SU-DHL-6 (cell line): ENCODE results near the gene NPHP4.

Source experiments
- H2AFZ ChIP-seq: fragments of 200-600 bp; sonication (generic); 2 replicates; pipeline ENCODE4 v1.6.1; 2014; ENCODE audit warnings: low read depth, mild to moderate bottlenecking, moderate library complexity, mixed read lengths, antibody characterized with exemption, low read length; ENCODE audit not compliant: severe bottlenecking
- H3F3A ChIP-seq: fragments of 200-600 bp; shearing (Covaris generic); 2 replicates; pipeline ENCODE4 v1.6.0; 2016; ENCODE audit warnings: antibody characterized with exemption, mild to moderate bottlenecking; ENCODE audit not compliant: insufficient read depth
- H3K27ac ChIP-seq: fragments of 200-600 bp; sonication (generic); 2 replicates; pipeline ENCODE4 v1.5.1; 2016; ENCODE audit warnings: low read depth, mild to moderate bottlenecking, low read length, moderate library complexity, mixed read lengths
- H3K27me3 ChIP-seq: fragments of 200-600 bp; sonication (generic), shearing (Covaris generic); 2 replicates; pipeline ENCODE4 v1.6.0; 2014; ENCODE audit warnings: mild to moderate bottlenecking, low read length
- H3K36me3 ChIP-seq: fragments of 200-600 bp; sonication (generic); 2 replicates; pipeline ENCODE4 v1.6.1; 2014; ENCODE audit warnings: mild to moderate bottlenecking, low read length, mixed read lengths
- H3K4me2 ChIP-seq: fragments of 300-600, 200-600 bp; shearing (Covaris generic), sonication (generic); 2 replicates; pipeline ENCODE4 v1.6.0; 2014; ENCODE audit warnings: low read length, low read depth, mild to moderate bottlenecking; ENCODE audit not compliant: poor library complexity, severe bottlenecking
- H3K4me3 ChIP-seq: fragments of 200-600 bp; sonication (generic); 2 replicates; pipeline ENCODE4 v1.5.1; 2014; ENCODE audit warnings: antibody characterized with exemption, low read length, mild to moderate bottlenecking, mixed read lengths; ENCODE audit not compliant: insufficient read depth, poor library complexity, severe bottlenecking
- H3K79me2 ChIP-seq: fragments of 200-600 bp; sonication (generic); 2 replicates; pipeline ENCODE4 v1.6.1; 2014; ENCODE audit warnings: mild to moderate bottlenecking, low read length, moderate library complexity; ENCODE audit not compliant: insufficient read depth
- H3K9ac ChIP-seq: fragments of 200-600 bp; sonication (generic); 2 replicates; pipeline ENCODE4 v1.7.0; 2014; ENCODE audit warnings: mild to moderate bottlenecking, low read length
- H3K9me2 ChIP-seq: fragments of 200-600 bp; sonication (generic); replicated peaks from 2 replicates; pipeline ENCODE4 v1.6.1; 2014; ENCODE audit warnings: low read length; ENCODE audit not compliant: insufficient read depth
- H3K9me3 ChIP-seq: fragments of 200-600 bp; sonication (generic); 2 replicates; pipeline ENCODE4 v1.6.1; 2014; ENCODE audit warnings: low read length, mixed read lengths; ENCODE audit not compliant: insufficient read depth
- H4K20me1 ChIP-seq: fragments of 200-600 bp; sonication (generic); 2 replicates; pipeline ENCODE4 v1.6.1; 2014; ENCODE audit warnings: low read depth, mild to moderate bottlenecking, antibody characterized with exemption, low read length, moderate library complexity, mixed read lengths
- EZH2phosphoT487 ChIP-seq: fragments of 200-600 bp; sonication (generic), shearing (Covaris generic); conservative IDR thresholded peaks from 2 replicates; pipeline ENCODE4 v1.6.1; 2018; ENCODE audit warnings: mild to moderate bottlenecking, antibody characterized with exemption, low read length, moderate library complexity, mixed read lengths
- TF ChIP-seq, protein P1 (sequence below): fragments of 200-600 bp; sonication (generic); IDR thresholded peaks from one replicate; pipeline ENCODE4 v1.5.1; 2017; ENCODE audit warnings: antibody characterized with exemption, mild to moderate bottlenecking, low read length, moderate library complexity; ENCODE audit not compliant: insufficient read depth, poor library complexity, severe bottlenecking

NPHP4 gene

DNA sequence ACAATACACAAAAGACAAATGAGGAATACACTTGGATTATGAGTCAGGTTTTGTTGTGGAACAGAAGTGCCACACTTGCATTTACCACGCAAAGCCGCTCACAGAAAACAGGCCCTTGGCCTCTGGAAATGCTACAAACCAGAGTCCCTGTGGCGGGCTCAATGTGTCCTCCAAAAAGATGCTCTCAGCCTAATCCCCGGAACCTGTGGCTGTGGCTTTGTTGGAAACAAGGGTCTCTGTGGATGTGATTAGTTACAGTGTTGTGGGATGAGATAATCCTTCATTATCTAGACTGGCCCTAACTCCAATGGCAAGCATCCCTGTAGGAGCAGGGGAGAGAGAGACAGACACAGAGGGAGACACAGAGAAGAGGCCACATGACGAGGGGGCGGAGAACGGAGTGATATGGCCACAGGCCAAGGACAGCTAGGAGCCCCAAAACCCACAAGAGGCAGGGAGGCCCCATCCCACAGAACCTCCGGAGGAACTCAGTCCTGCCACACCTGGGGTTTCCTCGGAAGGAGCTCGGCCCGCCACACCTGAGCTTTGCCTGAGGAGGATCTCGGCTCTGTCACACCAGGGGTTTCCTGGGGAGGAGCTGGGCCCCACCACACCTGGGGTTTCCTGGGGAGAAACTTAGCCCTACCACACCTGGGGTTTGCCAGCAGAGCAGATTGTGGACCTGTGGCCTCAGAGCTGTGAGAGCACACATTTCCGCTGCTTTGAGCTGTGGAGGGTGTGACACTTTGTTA, 55.4 kb downstream of the NPHP4 start:
- no peaks in the 10 kb centered on the region for H4K20me1 ChIP-seq
- H3K9me2 ChIP-seq: no peaks in the 10 kb centered on the region
- H3K27me3 ChIP-seq: no peaks in the 10 kb centered on the region
- no peak overlapping the region for H3K4me2 ChIP-seq
- no peaks in the 10 kb centered on the region for H3K79me2 ChIP-seq
- H3K4me3 ChIP-seq: no peak overlapping the region
- H3F3A ChIP-seq: no peaks in the 10 kb centered on the region
- TF ChIP-seq, protein P1, sequence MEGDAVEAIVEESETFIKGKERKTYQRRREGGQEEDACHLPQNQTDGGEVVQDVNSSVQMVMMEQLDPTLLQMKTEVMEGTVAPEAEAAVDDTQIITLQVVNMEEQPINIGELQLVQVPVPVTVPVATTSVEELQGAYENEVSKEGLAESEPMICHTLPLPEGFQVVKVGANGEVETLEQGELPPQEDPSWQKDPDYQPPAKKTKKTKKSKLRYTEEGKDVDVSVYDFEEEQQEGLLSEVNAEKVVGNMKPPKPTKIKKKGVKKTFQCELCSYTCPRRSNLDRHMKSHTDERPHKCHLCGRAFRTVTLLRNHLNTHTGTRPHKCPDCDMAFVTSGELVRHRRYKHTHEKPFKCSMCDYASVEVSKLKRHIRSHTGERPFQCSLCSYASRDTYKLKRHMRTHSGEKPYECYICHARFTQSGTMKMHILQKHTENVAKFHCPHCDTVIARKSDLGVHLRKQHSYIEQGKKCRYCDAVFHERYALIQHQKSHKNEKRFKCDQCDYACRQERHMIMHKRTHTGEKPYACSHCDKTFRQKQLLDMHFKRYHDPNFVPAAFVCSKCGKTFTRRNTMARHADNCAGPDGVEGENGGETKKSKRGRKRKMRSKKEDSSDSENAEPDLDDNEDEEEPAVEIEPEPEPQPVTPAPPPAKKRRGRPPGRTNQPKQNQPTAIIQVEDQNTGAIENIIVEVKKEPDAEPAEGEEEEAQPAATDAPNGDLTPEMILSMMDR: no peak
- TF ChIP-seq EZH2phosphoT487: no peak
- H3K9me3 ChIP-seq: no peaks in the 10 kb centered on the region
- no peak overlapping the region for H3K9ac ChIP-seq
- no peaks in the 10 kb centered on the region for H3K36me3 ChIP-seq
- H2AFZ ChIP-seq: no peak overlapping the region
- no peak overlapping the region for H3K27ac ChIP-seq

GRCh38 chr1:5936126-5936525, 56.1 kb downstream of the NPHP4 start:
- no peak overlapping the region for H3K27ac ChIP-seq
- no peaks in the 10 kb centered on the region for H3K27me3 ChIP-seq
- H3K36me3 ChIP-seq: no peaks in the 10 kb centered on the region
- no peak overlapping the region for H3K4me2 ChIP-seq
- H3K79me2 ChIP-seq: no peaks in the 10 kb centered on the region
- H3F3A ChIP-seq: no peaks in the 10 kb centered on the region
- no peak overlapping the region for H3K4me3 ChIP-seq
- no peaks in the 10 kb centered on the region for H3K9me3 ChIP-seq
- no peak overlapping the region for H3K9ac ChIP-seq
- H2AFZ ChIP-seq: no peak overlapping the region
- H3K9me2 ChIP-seq: no peaks in the 10 kb centered on the region
- no peaks in the 10 kb centered on the region for H4K20me1 ChIP-seq
- TF ChIP-seq, protein P1: no peak
- TF ChIP-seq EZH2phosphoT487: no peak

- Histone ChIP-seq H3F3A (no peaks in the 10 kb centered on the region), H3K36me3 (no peaks in the 10 kb centered on the region), H3K9ac (no peak overlapping the region), H3K79me2 (no peaks in the 10 kb centered on the region), H3K9me3 (no peaks in the 10 kb centered on the region), H4K20me1 (no peaks in the 10 kb centered on the region), H3K27ac (no peak overlapping the region), H3K4me3 (no peak overlapping the region), H3K4me2 (no peak overlapping the region), H2AFZ (no peak overlapping the region), H3K27me3 (no peaks in the 10 kb centered on the region), H3K9me2 (no peaks in the 10 kb centered on the region)
- TF ChIP-seq EZH2phosphoT487: no peak
- TF ChIP-seq, protein P1: no peak
Observed at GRCh38 chr1:5935026-5935425, 57.2 kb downstream of the NPHP4 start.
